ENCODE results near the gene TMEM121. TPM values are rescaled to one million over a fixed set of nuclear protein-coding genes. Genes with fewer than 3 reads are reported as not detected.

Gene TMEM121
- total RNA-seq, 1 donor from 2014 or later, result 4.2 TPM

DNA sequence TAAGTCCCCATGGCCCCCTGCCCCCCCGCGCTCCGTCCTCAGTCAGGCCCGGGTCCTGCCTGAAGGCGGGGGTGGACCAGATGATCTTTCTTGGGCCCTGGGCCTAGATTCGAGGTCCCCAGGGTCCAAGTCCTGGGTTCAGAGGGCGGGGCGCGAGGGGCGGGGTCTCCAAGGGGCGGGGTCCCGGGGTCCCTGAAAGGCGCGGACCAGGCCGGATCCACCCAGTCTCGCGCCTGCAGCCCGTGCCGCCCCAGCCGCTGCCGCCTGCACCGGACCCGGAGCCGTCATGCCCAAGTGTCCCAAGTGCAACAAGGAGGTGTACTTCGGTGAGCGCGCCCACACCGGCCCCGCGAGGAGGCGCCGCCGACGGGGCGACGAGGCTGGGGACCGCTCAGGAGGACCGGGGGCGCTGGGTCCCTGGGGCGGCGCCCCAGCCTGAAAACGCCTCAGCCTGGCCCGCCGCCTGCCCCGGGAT, 39.4 kb upstream of the TMEM121 start:
- intact Hi-C loops (cut with micrococcal nuclease), result no loop called here

DNA sequence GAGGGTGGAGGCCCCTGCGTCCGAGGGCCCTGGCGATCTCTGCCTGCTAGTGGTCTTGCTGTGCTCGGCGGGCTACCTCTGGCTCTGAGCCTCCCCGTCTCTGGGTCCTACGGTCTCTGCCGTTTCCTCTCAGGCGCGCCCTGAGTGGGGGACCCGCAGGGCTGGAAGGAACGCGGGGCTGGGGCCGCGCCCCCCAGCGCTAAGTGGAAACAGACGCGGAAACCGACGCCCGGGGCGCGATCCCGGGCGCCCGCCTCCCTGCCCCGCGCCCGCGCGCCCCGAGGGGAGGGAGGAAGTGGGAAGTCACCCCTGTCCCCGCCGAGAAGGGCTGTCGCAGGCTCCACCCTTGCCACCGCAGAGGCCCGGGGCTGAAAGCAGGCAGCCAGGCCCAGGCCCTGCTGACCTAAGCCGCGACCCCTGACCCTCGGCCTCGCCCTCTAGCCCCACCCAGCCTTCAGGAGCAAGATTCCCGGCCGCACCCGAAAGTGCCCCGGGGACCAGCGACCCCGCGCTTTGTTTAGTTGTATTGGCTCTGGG, 38.9 kb upstream of the TMEM121 start:
- intact Hi-C loops (cut with micrococcal nuclease), result no loop called here

DNA sequence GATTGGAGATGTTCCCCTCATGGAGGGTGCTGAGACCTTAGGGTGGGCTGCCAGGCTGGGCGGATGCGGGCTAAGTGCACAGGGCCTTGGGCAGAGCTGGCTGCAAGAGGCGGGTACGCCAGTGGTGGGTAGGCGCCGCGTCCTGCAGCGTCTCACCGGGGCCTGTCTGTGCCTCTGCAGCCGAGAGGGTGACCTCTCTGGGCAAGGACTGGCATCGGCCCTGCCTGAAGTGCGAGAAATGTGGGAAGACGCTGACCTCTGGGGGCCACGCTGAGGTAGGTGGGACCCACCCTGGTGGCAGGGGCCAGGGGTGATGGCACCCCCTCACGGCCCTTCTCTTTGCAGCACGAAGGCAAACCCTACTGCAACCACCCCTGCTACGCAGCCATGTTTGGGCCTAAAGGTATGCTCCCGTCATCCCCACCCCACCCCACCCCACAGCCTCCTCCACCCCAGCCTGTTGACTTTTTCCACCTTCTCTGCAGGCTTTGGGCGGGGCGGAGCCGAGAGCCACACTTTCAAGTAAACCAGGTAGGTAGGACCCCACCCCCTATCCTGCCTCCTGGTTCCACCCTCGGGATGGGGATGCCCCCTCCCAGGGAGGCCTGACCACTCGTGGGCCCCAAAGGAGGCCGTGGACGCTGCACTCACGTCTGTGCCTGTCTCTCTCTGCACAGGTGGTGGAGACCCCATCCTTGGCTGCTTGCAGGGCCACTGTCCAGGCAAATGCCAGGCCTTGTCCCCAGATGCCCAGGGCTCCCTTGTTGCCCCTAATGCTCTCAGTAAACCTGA, 38.2 kb upstream of the TMEM121 start:
- intact Hi-C loops (cut with micrococcal nuclease), result no loop called here

- intact Hi-C loops (cut with micrococcal nuclease), result no loop called here
Observed at GRCh38 chr14:105488781-105489541, 37.4 kb upstream of the TMEM121 start.

- intact Hi-C loops (cut with micrococcal nuclease), result loop anchor here (1.0 to 5.0 kb wide), 5 partner anchors 41 to 1775 kb away; partner anchors contain the start of genes AHNAK2, XRCC3 and ZFYVE21
Observed at GRCh38 chr14:105489542-105490266, 36.7 kb upstream of the TMEM121 start.

DNA sequence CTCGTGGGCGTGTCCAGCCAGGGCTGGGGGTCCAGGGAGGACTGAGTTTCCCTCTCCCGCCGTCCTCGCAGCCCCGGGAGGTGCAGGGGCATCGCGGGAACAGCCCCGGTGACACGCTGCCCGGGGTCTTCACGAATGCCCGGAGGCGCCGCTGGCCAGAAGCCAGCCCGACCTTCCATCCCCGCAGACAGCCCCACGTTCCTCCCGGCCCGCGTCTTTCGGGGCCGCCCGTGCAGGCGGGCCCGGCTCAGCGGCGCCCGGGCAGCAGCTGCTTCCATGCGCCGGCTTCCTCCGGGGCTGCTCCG, 36.2 kb upstream of the TMEM121 start:
- intact Hi-C loops (cut with micrococcal nuclease), result loop anchor here (1.0 to 5.0 kb wide), 5 partner anchors 42 to 1775 kb away; partner anchors contain the start of genes AHNAK2, XRCC3 and ZFYVE21

DNA sequence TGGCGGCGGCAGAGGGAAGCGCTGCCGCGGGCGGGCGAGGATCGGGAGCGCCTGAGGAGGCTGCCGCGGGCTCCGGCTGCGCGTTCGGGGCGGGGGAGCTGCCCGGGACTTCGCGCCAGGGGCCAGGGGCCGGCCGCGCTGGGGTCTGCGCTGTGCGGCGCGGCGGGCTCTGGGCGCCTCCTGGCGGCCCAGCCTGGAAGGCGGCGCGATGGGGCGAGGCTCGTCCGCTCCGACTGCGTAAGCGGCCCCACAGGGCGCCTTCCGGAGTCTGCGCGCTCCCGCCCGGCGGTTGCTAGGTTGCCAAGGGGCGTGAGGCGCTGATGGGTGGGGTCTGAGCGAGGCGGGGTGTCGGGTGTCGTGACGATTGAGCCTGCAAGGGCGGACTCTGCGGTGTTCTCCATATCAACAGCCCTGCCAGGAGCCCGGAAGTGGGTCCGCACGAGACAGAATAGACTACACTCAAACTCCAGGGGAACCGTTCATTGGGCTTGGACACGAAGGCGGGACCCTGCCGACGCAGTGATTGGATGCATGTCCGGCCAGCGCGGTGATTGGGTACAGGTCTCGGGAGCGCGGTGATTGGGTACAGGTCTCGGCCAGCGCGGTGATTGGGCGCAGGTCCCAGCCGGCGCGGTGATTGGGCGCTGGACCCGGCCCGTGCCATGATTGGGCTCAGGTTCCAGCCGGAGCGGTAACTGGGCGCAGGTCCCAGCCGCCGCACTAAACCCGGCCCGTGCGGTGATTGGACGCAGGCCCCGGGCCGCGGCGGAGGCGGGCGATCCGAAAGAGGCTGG, 35.6 kb upstream of the TMEM121 start, which contains the start of gene TEDC1:
Gene TEDC1 (plus strand): TSS at position 675 of the 794 bp plus-strand sequence. CDS start 130 bp downstream, outside the sequence.
- intact Hi-C loops (cut with micrococcal nuclease), result loop anchor here (1.0 to 5.0 kb wide), 14 partner anchors 9 to 1776 kb away; partner anchors contain the start of genes AHNAK2, BRF1, CDCA4 and CRIP2

- intact Hi-C loops (cut with micrococcal nuclease), result loop anchor here (1.0 to 5.0 kb wide), 12 partner anchors 10 to 1777 kb away; partner anchors contain the start of genes AHNAK2, BRF1, CDCA4 and CRIP2
Observed at GRCh38 chr14:105491366-105491973, 34.9 kb upstream of the TMEM121 start.

DNA sequence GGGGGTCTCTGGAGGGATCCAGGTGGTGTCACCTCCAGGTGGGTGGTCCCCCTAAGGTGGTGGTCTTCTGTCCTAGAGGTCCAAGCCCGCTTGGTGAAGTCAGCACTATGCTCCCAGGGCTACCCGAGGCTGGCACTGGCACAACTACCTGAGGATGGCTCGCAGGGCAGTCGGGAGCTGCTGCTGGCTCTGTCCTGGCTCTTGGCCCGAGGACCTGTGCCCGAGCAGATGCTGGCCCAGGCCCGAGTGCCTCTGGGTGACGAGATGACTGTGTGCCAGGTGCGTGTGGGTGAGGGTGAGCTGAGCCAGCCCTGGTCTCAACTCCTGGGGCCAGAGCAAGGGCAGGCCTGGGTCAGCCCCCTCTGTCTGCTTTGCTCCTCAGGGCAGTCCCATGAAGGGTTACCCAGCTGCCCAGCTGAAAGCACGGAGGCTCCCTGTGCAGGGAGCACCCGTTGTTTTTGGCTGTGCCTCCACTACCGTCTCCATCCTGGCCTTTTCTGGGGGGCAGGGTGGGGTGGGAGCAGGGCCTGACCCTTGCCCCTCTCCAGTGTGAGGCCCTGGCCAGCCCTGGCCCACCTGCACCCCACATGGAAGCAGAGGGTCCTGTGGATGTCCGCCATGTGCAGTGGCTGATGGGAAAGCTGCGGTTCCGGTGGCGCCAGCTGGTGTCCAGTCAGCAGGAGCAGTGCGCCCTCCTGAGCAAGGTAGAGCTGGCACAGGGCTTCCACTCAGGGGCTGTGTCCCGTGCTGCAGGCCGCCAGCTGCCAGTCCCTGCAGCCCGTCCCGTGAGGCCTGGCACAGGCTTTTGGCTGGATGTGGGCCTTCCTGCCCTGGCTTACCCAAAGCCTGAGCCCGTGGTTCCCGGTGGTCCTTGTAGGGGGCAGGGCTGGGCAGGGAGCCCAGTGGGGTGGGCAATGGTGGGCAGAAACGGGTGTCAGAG, 34.1 kb upstream of the TMEM121 start:
- intact Hi-C loops (cut with micrococcal nuclease), result loop anchor here (5.0 kb wide), 1 partner anchor 515 kb away; the partner anchor contains the start of gene AHNAK2

GRCh38 chr14:105492971-105493871, 33.2 kb upstream of the TMEM121 start:
- intact Hi-C loops (cut with micrococcal nuclease), result loop anchor here (5.0 kb wide), 1 partner anchor 516 kb away; the partner anchor contains the start of gene AHNAK2

DNA sequence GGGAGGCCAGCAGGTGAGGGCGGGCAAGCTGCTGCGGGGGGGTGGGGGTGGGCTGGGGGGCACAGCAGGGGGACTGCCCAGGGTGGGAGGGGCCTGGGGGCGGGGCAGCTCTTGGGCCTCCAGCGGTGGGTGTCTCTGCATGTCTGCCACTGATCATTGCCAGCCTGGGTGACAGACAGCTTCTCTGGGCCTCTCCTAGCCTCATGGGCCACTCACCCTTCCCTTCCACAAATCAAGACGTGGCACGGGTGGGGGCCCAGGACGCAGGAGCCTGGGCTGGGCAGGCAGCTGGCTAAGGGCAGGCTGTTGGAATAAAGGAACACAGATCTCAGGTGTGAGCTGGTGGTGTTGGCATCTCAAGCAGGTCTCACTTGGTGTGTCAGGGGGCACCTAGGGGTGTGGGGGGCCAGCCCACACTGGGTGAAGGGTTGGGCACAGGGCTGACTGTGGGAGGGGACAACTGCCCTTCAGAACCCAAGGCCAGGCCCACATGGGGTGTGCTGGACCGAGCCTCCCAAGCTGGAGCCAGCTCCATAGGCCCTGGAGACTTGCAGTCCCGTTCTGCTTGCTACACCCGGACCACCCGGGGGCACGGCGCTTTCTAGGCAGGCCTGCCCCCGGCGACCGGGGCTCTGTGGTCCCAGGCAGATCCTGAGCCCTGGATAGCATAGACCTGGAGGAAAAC, 32.3 kb upstream of the TMEM121 start:
- intact Hi-C loops (cut with micrococcal nuclease), result loop anchor here (5.0 kb wide), 1 partner anchor 517 kb away; the partner anchor contains the start of gene AHNAK2

DNA sequence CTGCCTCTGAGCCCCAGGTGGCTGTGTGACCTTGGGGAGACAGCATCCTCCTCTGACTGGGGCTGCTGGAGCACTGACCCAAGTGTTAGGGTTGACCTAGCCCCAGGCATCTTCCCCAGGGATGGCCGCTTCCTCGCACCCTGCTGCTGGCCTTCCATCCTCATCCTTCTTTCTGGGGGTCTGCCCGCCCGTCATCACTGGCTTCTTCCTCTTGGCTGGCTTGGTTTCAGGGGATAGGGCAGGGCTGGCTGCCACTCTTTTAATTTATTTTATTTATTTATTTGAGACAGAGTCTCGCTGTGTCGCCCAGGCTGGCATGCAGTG, 31.8 kb upstream of the TMEM121 start:
- intact Hi-C loops (cut with micrococcal nuclease), result loop anchor here (5.0 kb wide), 1 partner anchor 517 kb away; the partner anchor contains the start of gene AHNAK2

DNA sequence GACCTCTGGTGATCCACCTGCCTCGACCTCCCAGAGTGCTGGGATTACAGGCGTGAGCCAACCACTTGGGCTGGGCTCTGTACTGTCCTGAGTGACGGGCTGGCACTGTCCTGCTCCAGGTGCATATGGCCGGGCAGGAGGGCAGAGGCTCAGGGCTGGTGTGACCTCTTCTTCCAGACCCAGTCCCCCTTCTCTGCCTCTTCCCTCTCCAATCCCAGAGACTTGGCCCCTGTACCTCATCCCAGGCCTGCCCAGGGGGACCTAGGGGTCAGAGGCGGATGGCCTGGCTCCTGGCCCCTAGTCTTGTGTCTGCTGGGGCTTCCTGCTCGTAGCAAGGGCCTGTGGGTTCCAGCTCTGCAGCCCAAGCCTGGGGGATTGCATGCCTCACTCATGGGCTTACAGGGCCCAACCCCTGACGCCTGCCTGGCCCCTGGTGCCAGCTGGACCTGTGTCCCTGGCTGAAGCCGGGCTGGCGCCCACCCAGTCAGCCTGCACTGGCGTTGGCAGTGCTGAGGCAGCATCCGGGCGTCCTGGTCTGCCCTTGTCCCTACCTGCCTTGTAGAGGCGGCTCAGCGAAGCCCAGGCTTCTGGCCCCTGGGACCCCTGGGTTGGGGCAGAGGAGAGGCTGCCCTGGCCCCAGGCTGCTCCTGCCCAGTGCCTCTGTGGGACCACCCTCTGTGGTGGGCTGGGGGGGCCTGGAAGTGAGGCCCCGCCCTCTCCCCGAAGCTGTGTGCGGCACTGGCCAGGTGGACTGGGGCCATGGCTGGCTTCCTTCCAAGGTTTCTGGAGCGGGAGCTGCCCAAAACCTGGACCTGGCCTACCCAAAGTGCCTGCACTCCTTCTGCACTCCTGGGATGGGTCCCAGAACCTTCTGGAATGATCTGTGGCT, 31.0 kb upstream of the TMEM121 start:
- intact Hi-C loops (cut with micrococcal nuclease), result no loop called here

DNA sequence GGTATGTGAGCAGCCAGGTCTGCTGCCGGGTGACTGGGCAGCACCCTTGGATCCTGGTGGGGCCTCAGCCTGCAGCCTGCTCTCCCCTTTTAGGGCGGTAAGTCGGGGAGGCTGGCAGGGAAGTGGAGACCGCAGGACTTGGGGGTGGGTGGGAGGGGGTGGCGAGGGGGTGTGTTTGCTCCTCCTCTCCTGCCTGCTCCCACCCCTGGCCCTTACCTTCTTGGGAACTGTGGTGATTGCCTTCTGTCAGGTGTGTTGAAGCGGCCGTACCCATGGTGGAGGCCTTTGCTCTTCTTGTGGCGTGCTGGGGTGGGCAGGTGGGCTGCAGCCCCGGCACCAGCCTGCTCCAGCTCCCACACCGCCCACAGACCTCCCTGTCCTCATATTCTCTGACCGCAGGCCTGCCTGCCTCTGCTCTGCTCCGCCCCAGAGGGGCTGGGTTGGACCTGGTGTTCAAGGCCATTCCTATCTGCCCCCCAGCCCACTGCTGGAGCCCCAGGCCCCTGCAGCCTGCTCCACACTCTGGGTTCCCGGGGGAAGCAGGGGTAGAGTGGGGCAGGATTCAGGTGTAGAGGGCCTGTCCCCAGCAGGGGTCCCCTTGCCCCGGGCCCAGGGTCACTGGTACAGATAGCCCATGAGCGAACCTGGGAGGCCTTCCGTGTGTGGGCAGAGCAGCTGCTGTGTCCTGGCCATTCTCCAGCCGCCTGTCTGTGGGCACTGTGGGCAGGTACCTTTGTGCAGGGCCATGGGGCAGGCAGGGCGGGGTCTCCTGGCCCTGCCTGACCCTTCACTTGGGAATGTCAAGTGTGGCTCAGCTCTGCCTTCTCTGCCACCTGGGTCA, 30.2 kb upstream of the TMEM121 start:
- intact Hi-C loops (cut with micrococcal nuclease), result no loop called here

All from T-helper 1 cell treated with Interleukin-12 subunit alpha and Interleukin-12 subunit beta and Interleukin-4 antibody, amounts not matched to agents 30 ng/mL and 1 ng/mL, for 36 hours (primary cell).